ENCODE measurements around the gene FBN1. TPM values are rescaled to one million over a fixed set of nuclear protein-coding genes. Genes with fewer than 3 reads are reported as not detected.
A peak's percentile ranks its signal among the peaks of the same experiment; 100 is the strongest.

The FBN1 gene
- total RNA-seq, result under 1 TPM; 0.08 to 0.21 TPM
- under 1 TPM in 1 of 3 donors, not detected in 2; 0.01 TPM for polyA plus RNA-seq
- 0 to 2.9 (median 0.57) reads per million in 6 experiments for total RNA-seq

- ATAC-seq (no peak), DNase-seq (no peak)
- H3K4me3 Mint-ChIP-seq, result peak within 1 kb of the TSS; percentile 13 to 62 (median 52)
- peaks cover 16 to 58% (median 34%) of the 10 kb centered on the region in 5 donors for H3K27me3 Mint-ChIP-seq
- no peaks in the 10 kb centered on the region for H3K36me3 Mint-ChIP-seq
- no peak within 1 kb of the TSS for H3K27ac Mint-ChIP-seq
- H3K9me3 Mint-ChIP-seq, result no peaks in the 10 kb centered on the region
- H3K4me1 Mint-ChIP-seq, result peaks cover 0 to 8% (median 6%) of the 10 kb centered on the region in 4 donors
- POLR2A ChIA-PET, result no interaction called here
These were observed at the start of gene FBN1 for GRCh38 chr15:48645558-48646330. Gene FBN1, minus strand, starts transcription at chr15:48645709. Its CDS starts 940 bp downstream, at chr15:48644769.

DNA sequence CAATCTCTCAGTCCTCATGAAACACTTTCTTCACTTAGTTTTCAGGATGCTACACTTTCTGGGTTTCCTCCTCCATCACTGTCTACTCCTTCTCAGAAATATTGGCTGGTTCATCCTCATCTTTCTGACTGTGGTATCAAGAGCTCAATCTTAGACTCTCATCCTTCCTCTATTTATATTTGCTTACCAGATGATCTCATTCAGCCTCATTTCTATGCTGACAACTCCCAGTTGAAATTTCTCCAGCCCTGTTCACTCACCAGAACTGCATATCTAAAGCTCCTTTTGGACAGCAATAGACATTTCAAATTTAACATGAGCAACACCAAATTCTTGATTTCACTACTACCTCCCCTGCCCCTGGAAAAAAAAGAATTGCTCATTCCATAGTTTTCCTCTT is 48.0 kb upstream of the FBN1 start:
- H3K27me3 Mint-ChIP-seq, result peaks cover 0 to 5% (median 0%) of the 10 kb centered on the region in 5 donors

DNA sequence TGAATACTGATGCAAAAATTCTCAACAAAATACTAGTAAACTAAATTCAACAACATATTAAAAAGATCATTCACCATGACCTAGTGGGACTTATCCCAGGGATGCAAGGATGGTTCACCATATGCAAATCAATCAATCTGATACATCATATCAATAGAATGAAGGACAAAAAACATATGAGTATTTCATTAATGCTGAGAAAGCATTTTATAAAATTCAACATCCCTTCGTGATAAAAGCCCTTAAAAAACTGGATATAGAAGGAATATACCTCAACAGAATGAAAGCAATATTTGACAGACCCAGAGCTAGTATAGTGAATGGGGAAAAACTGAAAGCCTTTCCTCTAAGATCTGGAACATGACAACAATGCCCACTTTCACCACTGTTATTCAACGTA is 43.0 kb upstream of the FBN1 start:
- DNase-seq (no peak), ATAC-seq (no peak)
- Mint-ChIP-seq H3K27ac (no peak overlapping the region), H3K9me3 (peaks cover 6 to 25% (median 13%) of the 10 kb centered on the region in 9 donors), H3K4me1 (no peaks in the 10 kb centered on the region), H3K36me3 (peaks cover 0 to 17% (median 11%) of the 10 kb centered on the region in 3 donors), H3K4me3 (no peak overlapping the region), H3K27me3 (peaks cover 0 to 9% (median 2%) of the 10 kb centered on the region in 5 donors)
- POLR2A ChIA-PET, result no interaction called here

More for the DNA sequence above, 48.0 kb upstream of the FBN1 start:
- Mint-ChIP-seq H3K9me3 (peaks cover 0 to 2% (median 0%) of the 10 kb centered on the region in 9 donors), H3K27ac (no peak overlapping the region), H3K4me3 (no peak overlapping the region), H3K4me1 (no peaks in the 10 kb centered on the region), H3K36me3 (no peaks in the 10 kb centered on the region)
- ATAC-seq (no peak), DNase-seq (no peak)
- POLR2A ChIA-PET, result no interaction called here

DNA sequence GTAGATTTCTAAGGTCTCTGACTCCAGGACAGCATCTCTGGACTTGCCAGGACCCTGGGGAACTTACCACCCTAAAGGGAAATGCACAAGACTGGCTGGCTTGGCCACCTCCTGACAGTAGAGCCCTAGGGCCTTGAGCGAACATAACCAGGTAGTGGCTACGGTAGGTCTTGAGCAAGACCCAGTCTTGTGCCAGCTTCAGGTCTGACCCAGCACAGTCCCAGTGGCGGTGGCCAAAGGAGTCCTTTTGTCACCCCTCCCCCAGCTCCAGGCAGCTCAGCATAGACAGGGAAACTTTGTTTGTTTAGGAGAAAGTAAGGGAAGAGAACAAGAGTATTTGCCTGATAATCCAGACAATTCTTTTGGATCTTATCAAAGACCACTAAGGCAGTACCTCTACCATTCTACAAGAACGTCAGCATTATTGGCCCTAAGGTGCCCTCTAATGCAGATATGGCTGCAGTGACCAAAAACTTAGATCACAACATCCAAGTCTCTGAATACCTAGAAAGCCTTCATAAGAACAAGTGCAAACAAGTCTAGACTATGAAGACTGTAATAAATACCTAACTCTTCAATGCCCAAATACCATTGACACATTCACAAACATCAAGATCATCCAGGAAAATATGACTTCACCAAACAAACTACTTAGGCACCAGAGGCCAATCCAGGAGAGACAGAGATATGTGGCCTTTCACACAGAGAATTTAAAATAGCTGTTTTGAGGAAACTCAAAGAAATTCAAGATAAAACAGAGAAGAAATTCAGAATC is 38.7 kb upstream of the FBN1 start:
- peaks cover 6 to 25% (median 13%) of the 10 kb centered on the region in 9 donors for H3K9me3 Mint-ChIP-seq
- no peak overlapping the region for H3K4me3 Mint-ChIP-seq
- H3K27ac Mint-ChIP-seq, result no peak overlapping the region
- POLR2A ChIA-PET, result no interaction called here
- H3K27me3 Mint-ChIP-seq, result peaks cover 0 to 9% (median 2%) of the 10 kb centered on the region in 5 donors
- H3K36me3 Mint-ChIP-seq, result peaks cover 0 to 17% (median 11%) of the 10 kb centered on the region in 3 donors
- H3K4me1 Mint-ChIP-seq, result no peaks in the 10 kb centered on the region
- no peak for DNase-seq
- no peak for ATAC-seq

- Mint-ChIP-seq H3K4me3 (no peak overlapping the region), H3K27me3 (peaks cover 0 to 9% (median 4%) of the 10 kb centered on the region in 5 donors), H3K36me3 (peaks cover 0 to 17% (median 10%) of the 10 kb centered on the region in 3 donors), H3K27ac (no peak overlapping the region), H3K4me1 (no peaks in the 10 kb centered on the region), H3K9me3 (peaks cover 6 to 25% (median 13%) of the 10 kb centered on the region in 9 donors)
- ATAC-seq (no peak), DNase-seq (no peak)
- POLR2A ChIA-PET, result no interaction called here
These were observed 37.6 kb upstream of the FBN1 start for GRCh38 chr15:48682942-48683651.

GRCh38 chr15:48681353-48681752 is 35.8 kb upstream of the FBN1 start:
- Mint-ChIP-seq H3K27me3 (peaks cover 0 to 9% (median 4%) of the 10 kb centered on the region in 5 donors), H3K4me1 (no peaks in the 10 kb centered on the region), H3K4me3 (no peak overlapping the region), H3K27ac (no peak overlapping the region), H3K9me3 (peaks cover 0 to 10% (median 4%) of the 10 kb centered on the region in 9 donors), H3K36me3 (peaks cover 0 to 15% (median 4%) of the 10 kb centered on the region in 3 donors)
- POLR2A ChIA-PET, result no interaction called here
- DNase-seq (no peak), ATAC-seq (no peak)

- POLR2A ChIA-PET, result no interaction called here
- H3K27ac Mint-ChIP-seq, result no peak overlapping the region
These were observed 35.3 kb upstream of the FBN1 start for GRCh38 chr15:48680841-48681240.

GRCh38 chr15:48679952-48680351 is 34.4 kb upstream of the FBN1 start:
- Mint-ChIP-seq H3K9me3 (peaks cover 0 to 7% (median 0%) of the 10 kb centered on the region in 9 donors), H3K27ac (no peak overlapping the region), H3K27me3 (peaks cover 0 to 22% (median 4%) of the 10 kb centered on the region in 5 donors), H3K36me3 (peaks cover 0 to 8% (median 2%) of the 10 kb centered on the region in 3 donors), H3K4me3 (no peak overlapping the region), H3K4me1 (no peaks in the 10 kb centered on the region)
- ATAC-seq, result no peak
- no peak for DNase-seq
- POLR2A ChIA-PET, result no interaction called here

More at GRCh38 chr15:48680841-48681240, 35.3 kb upstream of the FBN1 start:
- Mint-ChIP-seq H3K4me1 (no peaks in the 10 kb centered on the region), H3K36me3 (peaks cover 0 to 12% (median 2%) of the 10 kb centered on the region in 3 donors), H3K9me3 (peaks cover 0 to 7% (median 2%) of the 10 kb centered on the region in 9 donors), H3K27me3 (peaks cover 0 to 13% (median 4%) of the 10 kb centered on the region in 5 donors), H3K4me3 (no peak overlapping the region)
- ATAC-seq (no peak), DNase-seq (no peak)

GRCh38 chr15:48678851-48679250 is 33.3 kb upstream of the FBN1 start:
- ATAC-seq (no peak), DNase-seq (no peak)
- H3K27ac Mint-ChIP-seq, result no peak overlapping the region
- H3K4me1 Mint-ChIP-seq, result no peaks in the 10 kb centered on the region
- POLR2A ChIA-PET, result no interaction called here
- no peaks in the 10 kb centered on the region for H3K9me3 Mint-ChIP-seq
- H3K27me3 Mint-ChIP-seq, result peaks cover 0 to 13% (median 1%) of the 10 kb centered on the region in 5 donors
- peaks cover 0 to under 1% (median 0%) of the 10 kb centered on the region in 3 donors for H3K36me3 Mint-ChIP-seq
- H3K4me3 Mint-ChIP-seq, result no peak overlapping the region

GRCh38 chr15:48677821-48678220 is 32.3 kb upstream of the FBN1 start:
- Mint-ChIP-seq H3K4me1 (no peaks in the 10 kb centered on the region), H3K36me3 (no peaks in the 10 kb centered on the region), H3K4me3 (no peak overlapping the region), H3K9me3 (no peaks in the 10 kb centered on the region), H3K27me3 (peaks cover 0 to 12% (median 1%) of the 10 kb centered on the region in 5 donors), H3K27ac (no peak overlapping the region)
- DNase-seq (no peak), ATAC-seq (no peak)
- POLR2A ChIA-PET, result no interaction called here

DNA sequence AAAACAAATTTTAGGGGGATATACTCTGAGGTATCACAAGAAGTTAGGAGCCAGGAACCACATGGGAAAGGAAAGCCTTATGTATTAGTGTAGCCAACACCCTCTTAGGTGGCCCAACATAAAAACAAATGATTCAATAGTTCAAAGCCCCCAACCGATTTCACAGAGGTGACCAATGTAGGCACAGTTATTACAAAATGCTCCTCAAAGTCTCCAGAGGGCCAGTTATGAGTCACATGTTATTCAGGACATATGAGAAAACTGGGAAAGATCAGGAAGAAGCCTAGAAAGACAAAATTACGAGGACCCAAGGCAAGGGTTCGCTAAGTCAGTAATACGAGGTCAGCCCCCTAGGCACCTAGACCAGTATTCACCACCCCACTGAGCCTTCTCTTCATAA is 29.9 kb upstream of the FBN1 start:
- H3K4me3 Mint-ChIP-seq, result no peak overlapping the region
- no peak overlapping the region for H3K27ac Mint-ChIP-seq
- no peak for DNase-seq
- POLR2A ChIA-PET, result no interaction called here
- ATAC-seq, result no peak
- H3K4me1 Mint-ChIP-seq, result no peaks in the 10 kb centered on the region
- no peaks in the 10 kb centered on the region for H3K9me3 Mint-ChIP-seq
- H3K36me3 Mint-ChIP-seq, result no peaks in the 10 kb centered on the region
- H3K27me3 Mint-ChIP-seq, result peaks cover 0 to 12% (median 1%) of the 10 kb centered on the region in 5 donors

- POLR2A ChIA-PET, result no interaction called here
- no peaks in the 10 kb centered on the region for H3K9me3 Mint-ChIP-seq
- H3K27me3 Mint-ChIP-seq, result peaks cover 0 to 16% (median 3%) of the 10 kb centered on the region in 5 donors
- no peak for DNase-seq
- ATAC-seq, result no peak
- H3K4me3 Mint-ChIP-seq, result no peak overlapping the region
- H3K36me3 Mint-ChIP-seq, result no peaks in the 10 kb centered on the region
- H3K4me1 Mint-ChIP-seq, result no peaks in the 10 kb centered on the region
- no peak overlapping the region for H3K27ac Mint-ChIP-seq
These were observed 29.4 kb upstream of the FBN1 start for GRCh38 chr15:48674876-48675275.

Measured in naive thymus-derived CD8-positive, alpha-beta T cell (primary cell).